PFSK-1 (cell line): ENCODE data around the gene SLC9A8.

Source experiments
- FOXP2 ChIP-seq: optimal IDR thresholded peaks from 2 replicates; pipeline ENCODE3; 2011; ENCODE audit warnings: borderline replicate concordance, control low read depth, inconsistent platforms; ENCODE audit not compliant: insufficient read depth; ENCODE audit errors: extremely low read length, extremely low read depth
- POLR2AphosphoS5 ChIP-seq: IDR thresholded peaks from 2 replicates; pipeline ENCODE4 v1.6.1; 2012; ENCODE audit warnings: low read depth, mild to moderate bottlenecking, control low read depth, low read length, moderate library complexity
- SIN3A ChIP-seq: IDR thresholded peaks from 2 replicates; pipeline ENCODE4 v1.6.1; 2012; ENCODE audit warnings: mild to moderate bottlenecking, low read length, moderate library complexity, borderline replicate concordance; ENCODE audit not compliant: insufficient read depth
- TAF1 ChIP-seq: IDR thresholded peaks from 2 replicates; pipeline ENCODE4 v1.6.1; 2012; ENCODE audit warnings: low read length, control low read depth, borderline replicate concordance; ENCODE audit not compliant: insufficient read depth
- TF ChIP-seq, protein P1 (sequence below), 2 experiments: IDR thresholded peaks; 2 replicates each; pipeline versions ENCODE4 v1.6.1 to v1.8.0; 2011 to 2012; ENCODE audit warnings: low read depth in 2 of 2, low read length in 2 of 2, control low read depth in 1 of 2, inconsistent platforms in 1 of 2, mild to moderate bottlenecking in 1 of 2, moderate library complexity in 1 of 2; ENCODE audit not compliant: insufficient read depth in 1 of 2

Gene SLC9A8

DNA sequence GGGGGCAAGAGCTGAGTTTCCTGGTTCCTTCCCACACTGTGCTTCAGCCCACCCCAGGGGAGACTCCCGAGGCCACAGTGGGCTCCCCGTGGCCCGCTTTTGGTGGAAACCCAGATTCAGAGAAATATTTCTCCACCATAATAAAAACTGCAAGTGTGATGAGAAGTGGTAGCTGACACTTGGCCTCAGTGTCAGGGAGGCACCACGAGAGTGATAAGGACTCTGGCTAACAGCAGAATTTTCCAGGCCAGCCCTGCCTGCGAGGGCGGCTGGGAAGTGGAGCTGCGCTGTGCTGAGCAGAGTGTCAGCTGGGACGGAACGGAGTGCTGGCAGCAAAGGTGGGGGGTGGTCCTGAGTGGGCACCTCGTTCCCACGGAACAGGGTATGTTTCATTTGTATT is 80.2 kb downstream of the SLC9A8 start:
- TF ChIP-seq, protein P1, sequence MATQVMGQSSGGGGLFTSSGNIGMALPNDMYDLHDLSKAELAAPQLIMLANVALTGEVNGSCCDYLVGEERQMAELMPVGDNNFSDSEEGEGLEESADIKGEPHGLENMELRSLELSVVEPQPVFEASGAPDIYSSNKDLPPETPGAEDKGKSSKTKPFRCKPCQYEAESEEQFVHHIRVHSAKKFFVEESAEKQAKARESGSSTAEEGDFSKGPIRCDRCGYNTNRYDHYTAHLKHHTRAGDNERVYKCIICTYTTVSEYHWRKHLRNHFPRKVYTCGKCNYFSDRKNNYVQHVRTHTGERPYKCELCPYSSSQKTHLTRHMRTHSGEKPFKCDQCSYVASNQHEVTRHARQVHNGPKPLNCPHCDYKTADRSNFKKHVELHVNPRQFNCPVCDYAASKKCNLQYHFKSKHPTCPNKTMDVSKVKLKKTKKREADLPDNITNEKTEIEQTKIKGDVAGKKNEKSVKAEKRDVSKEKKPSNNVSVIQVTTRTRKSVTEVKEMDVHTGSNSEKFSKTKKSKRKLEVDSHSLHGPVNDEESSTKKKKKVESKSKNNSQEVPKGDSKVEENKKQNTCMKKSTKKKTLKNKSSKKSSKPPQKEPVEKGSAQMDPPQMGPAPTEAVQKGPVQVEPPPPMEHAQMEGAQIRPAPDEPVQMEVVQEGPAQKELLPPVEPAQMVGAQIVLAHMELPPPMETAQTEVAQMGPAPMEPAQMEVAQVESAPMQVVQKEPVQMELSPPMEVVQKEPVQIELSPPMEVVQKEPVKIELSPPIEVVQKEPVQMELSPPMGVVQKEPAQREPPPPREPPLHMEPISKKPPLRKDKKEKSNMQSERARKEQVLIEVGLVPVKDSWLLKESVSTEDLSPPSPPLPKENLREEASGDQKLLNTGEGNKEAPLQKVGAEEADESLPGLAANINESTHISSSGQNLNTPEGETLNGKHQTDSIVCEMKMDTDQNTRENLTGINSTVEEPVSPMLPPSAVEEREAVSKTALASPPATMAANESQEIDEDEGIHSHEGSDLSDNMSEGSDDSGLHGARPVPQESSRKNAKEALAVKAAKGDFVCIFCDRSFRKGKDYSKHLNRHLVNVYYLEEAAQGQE (IDR thresholded peaks at IDR 0.05; ENCODE audit: insufficient read depth in 1 of 2, low read depth in 2 of 2, low read length in 2 of 2): no peak
- no peak for TF ChIP-seq POLR2AphosphoS5
- no peak for TF ChIP-seq FOXP2
- no peak for TF ChIP-seq TAF1
- TF ChIP-seq SIN3A: no peak

DNA sequence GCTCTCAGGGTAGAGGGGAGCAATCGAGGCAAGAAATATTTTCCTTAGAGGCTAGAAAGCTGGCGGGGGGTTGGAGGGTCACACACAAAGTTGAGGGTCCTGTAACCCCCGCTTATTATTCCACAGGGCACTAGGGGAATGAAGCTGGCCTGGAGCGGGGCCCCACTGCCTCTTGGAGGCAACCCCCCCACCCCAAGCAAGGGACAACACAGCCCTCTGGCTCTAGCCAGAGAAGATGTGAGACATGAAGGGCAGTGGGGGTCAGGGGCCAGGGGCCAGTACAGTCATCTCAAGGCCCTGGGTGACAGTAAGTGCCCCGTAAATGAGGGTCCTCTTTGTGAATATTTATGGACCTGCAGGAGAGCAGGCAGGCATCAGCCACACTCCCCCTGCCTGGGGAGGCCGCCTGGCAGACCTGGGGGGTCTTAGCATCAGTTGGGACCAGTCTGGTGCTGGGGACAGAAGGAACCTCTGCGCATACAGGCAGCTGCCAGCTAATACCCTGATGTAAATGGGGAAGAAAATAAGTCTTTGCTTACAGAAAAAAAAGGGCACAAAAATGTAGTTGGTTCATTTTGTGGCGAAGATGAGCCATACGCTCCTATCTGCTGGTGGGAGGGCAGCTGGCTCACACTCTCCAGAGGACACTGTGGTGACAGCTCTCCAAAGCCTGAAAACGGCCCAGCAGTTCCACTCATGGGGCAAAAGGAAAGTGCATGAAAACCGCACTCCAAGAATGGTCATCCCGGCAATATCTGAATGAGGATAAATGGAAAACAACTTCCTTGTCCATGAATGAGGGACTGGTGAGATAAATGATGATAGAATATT is 80.8 kb downstream of the SLC9A8 start:
- TF ChIP-seq SIN3A (no peak), TAF1 (no peak), POLR2AphosphoS5 (no peak), FOXP2 (no peak)
- TF ChIP-seq, protein P1 (IDR thresholded peaks at IDR 0.05; ENCODE audit: insufficient read depth in 1 of 2, low read depth in 2 of 2, low read length in 2 of 2): no peak

DNA sequence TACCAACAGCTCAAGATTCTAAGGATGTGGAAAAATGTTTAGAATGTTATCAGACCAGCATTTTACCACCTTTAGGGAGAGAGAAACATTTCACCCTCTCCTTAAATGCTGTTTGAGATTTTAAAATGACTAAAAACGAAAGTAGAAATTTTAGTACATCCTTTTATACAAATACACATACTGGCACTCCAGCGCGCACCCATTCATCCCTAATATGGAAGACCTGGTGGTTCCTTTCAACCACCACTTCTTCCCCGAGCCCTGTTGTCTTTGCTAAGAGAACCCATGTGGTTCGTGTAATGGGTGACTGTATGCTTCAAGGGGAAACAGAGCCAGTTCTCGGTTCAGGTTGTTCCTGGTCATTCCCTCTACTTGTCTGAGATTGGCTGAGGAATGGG is 81.4 kb downstream of the SLC9A8 start:
- TF ChIP-seq FOXP2 (no peak), POLR2AphosphoS5 (no peak), SIN3A (no peak), TAF1 (no peak)
- TF ChIP-seq, protein P1 (IDR thresholded peaks at IDR 0.05; ENCODE audit: insufficient read depth in 1 of 2, low read depth in 2 of 2, low read length in 2 of 2): no peak

DNA sequence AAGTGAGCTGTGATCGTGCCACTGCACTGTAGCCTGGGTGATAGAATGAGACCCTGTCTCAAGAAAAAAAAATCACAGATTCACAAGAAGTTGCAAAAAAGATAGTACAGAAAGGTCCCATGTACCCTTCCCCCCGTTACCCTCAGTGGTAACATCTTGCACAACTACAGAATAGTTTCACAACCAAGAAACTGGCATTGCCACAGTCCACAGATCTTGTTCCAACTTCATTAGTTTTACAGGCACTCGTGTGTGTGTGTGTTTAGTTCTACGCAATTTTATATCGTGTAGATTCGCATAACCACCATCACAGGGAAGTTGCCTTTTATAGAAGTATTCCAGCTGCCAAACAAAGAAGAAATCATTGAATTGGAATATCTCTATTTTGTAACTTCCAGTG is 83.6 kb downstream of the SLC9A8 start:
- TF ChIP-seq TAF1 (no peak), POLR2AphosphoS5 (no peak), SIN3A (no peak), FOXP2 (no peak)
- TF ChIP-seq, protein P1 (IDR thresholded peaks at IDR 0.05; ENCODE audit: insufficient read depth in 1 of 2, low read depth in 2 of 2, low read length in 2 of 2): no peak
